Head of caudate nucleus (tissue), 42 donors: Measurements from ENCODE around the gene SEPHS2.
A peak's percentile ranks its signal among the peaks of the same experiment; 100 is the strongest.

ENCODE experiments used
- DNase-seq, 42 donors: peaks; one replicate each; pipeline versions ENCODE4 v3.0.0 to v3.0.0-alpha.2; 2020 to 2021; ENCODE audit warnings: mixed read lengths in 7 of 42
- intact Hi-C: fragments of 100-400 bp; cut with DNase I; formaldehyde crosslinking; loops from one replicate; pipeline ENCODE4 v1.15.0; 2022

Gene SEPHS2

GRCh38 chr16:30439720-30440348 is 5.8 kb downstream of the SEPHS2 start:
- no peak for DNase-seq

GRCh38 chr16:30438835-30439234 is 6.8 kb downstream of the SEPHS2 start:
- intact Hi-C loops: no loop called here
- DNase-seq: no peak

More at GRCh38 chr16:30439720-30440348, 5.8 kb downstream of the SEPHS2 start:
- intact Hi-C loops: no loop called here

GRCh38 chr16:30437511-30438046 is 8.1 kb downstream of the SEPHS2 start:
- intact Hi-C loops: no loop called here

GRCh38 chr16:30434852-30435251 is 10.8 kb downstream of the SEPHS2 start:
- intact Hi-C loops: no loop called here
- DNase-seq: no peak

More at GRCh38 chr16:30437511-30438046, 8.1 kb downstream of the SEPHS2 start:
- no peak for DNase-seq

GRCh38 chr16:30430428-30430970 is 15.2 kb downstream of the SEPHS2 start:
- intact Hi-C loops: no loop called here
- peak in 9 of 42 donors; percentile 13 to 45 (median 30) for DNase-seq

GRCh38 chr16:30429678-30430427 is 15.8 kb downstream of the SEPHS2 start, which contains the start of gene DCTPP1:
Gene DCTPP1, minus strand, starts transcription at chr16:30430030. Its CDS starts 50 bp downstream, at chr16:30429980.
- DNase-seq: peak; percentile 87 to 99 (median 95)
- intact Hi-C loops: no loop called here

GRCh38 chr16:30429418-30429677 is 16.3 kb downstream of the SEPHS2 start:
- intact Hi-C loops: no loop called here
- DNase-seq: no peak

- DNase-seq: no peak
- intact Hi-C loops: no loop called here
These were observed 17.6 kb downstream of the SEPHS2 start for GRCh38 chr16:30428055-30428454.

GRCh38 chr16:30421010-30421409 is 24.7 kb downstream of the SEPHS2 start:
- intact Hi-C loops: no loop called here
- DNase-seq: no peak

GRCh38 chr16:30418350-30419181 is 27.1 kb downstream of the SEPHS2 start:
- DNase-seq: peak in 36 of 42 donors; percentile 24 to 79 (median 50)
- intact Hi-C loops: no loop called here

GRCh38 chr16:30417529-30418349 is 27.9 kb downstream of the SEPHS2 start:
- peak; percentile 33 to 89 (median 77) for DNase-seq
- intact Hi-C loops: no loop called here

- peak in 4 of 42 donors; percentile 17 to 60 (median 28) for DNase-seq
- intact Hi-C loops: no loop called here
These were observed 28.8 kb downstream of the SEPHS2 start for GRCh38 chr16:30416624-30417528.

- intact Hi-C loops: no loop called here
- DNase-seq: no peak
These were observed 29.5 kb downstream of the SEPHS2 start for GRCh38 chr16:30416047-30416603.

GRCh38 chr16:30414159-30414558 is 31.5 kb downstream of the SEPHS2 start:
- intact Hi-C loops: no loop called here
- DNase-seq: no peak

- intact Hi-C loops: no loop called here
- DNase-seq: no peak
These were observed 32.4 kb downstream of the SEPHS2 start for GRCh38 chr16:30413112-30413806.
